GM12892 (cell line): ENCODE measurements around the gene SORBS1.

ENCODE experiments used
- POLR2A ChIP-seq: IDR thresholded peaks from 2 replicates; pipeline ENCODE4 v1.6.1; 2011; ENCODE audit warnings: low read depth, low read length, control low read depth
- TAF1 ChIP-seq: IDR thresholded peaks from 2 replicates; pipeline ENCODE4 v1.6.1; 2011; ENCODE audit warnings: low read depth, mild to moderate bottlenecking, control low read depth, low read length, borderline replicate concordance

DNA sequence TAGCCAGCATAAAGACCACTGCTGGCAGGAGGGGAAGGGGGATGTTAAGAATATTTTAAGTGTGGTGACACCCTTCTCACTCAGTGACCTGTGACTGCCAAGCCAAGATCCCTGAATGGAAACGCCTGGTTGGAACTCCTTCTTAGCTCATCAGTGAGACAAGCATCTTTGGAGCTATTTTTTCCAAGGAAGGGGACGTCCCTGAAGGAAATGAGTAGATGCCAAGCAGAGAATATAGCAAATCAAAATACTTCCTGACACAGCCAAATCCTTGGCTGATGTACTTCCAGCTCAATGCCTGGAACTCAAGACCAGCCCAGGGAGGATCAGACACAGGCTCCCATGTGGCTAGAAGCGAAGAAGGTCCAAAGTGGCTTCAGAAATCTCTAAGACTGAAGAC is 82.2 kb downstream of the SORBS1 start:
- TF ChIP-seq POLR2A = no peak
- no peak for TF ChIP-seq TAF1
